HEK293 (cell line): ENCODE measurements around the gene NXT1.

Experiments used
- CTCF ChIA-PET: fragments of 350-600 bp; formaldehyde crosslinking; extraction: SDS; loops from one replicate; lab custom pipeline; 2021; ENCODE audit warnings: antibody characterized with exemption; lab: Yijun Ruan, JAX
- POLR2A ChIA-PET: fragments of 300-600 bp; formaldehyde crosslinking; extraction: SDS; loops from one replicate; lab custom pipeline; 2020; ENCODE audit warnings: antibody characterized with exemption, inconsistent platforms; lab: Yijun Ruan, JAX
- H3K27ac ChIP-seq: fragments of 200-500 bp; sonication (Bioruptor generic); 2 replicates; pipeline ENCODE4 v1.5.1; 2014; ENCODE audit warnings: low read depth, low read length, control low read depth, inconsistent platforms; ENCODE audit errors: extremely low read depth
- H3K36me3 ChIP-seq, 2 experiments: fragments of 200-500 bp in 1 of 2; sonication (Bioruptor generic) in 1 of 2; 1 replicate in 1 of 2; 2 replicates in 1 of 2; pipeline ENCODE4 v1.5.1; 2014 to 2017; ENCODE audit warnings: inconsistent platforms in 2 of 2, low read length in 2 of 2; ENCODE audit not compliant: control insufficient read depth in 2 of 2, insufficient read depth in 1 of 2
- H3K4me1 ChIP-seq: fragments of 200-500 bp; sonication (Bioruptor generic); 2 replicates; pipeline ENCODE4 v1.5.1; 2014; ENCODE audit warnings: mild to moderate bottlenecking, low read length, inconsistent platforms; ENCODE audit not compliant: control insufficient read depth, insufficient read depth
- H3K4me3 ChIP-seq: 2 replicates; pipeline ENCODE4 v1.5.1; 2011; ENCODE audit warnings: low read depth, mild to moderate bottlenecking, control low read depth, low read length, moderate library complexity
- H3K9me3 ChIP-seq: fragments of 200-500 bp; sonication (Bioruptor generic); 2 replicates; pipeline ENCODE4 v1.5.1; 2014; ENCODE audit warnings: low read depth, low read length, inconsistent platforms; ENCODE audit not compliant: control insufficient read depth, insufficient read depth
- CTCF ChIP-seq: fragments of 450-650 bp; formaldehyde crosslinking; IDR thresholded peaks from 2 replicates; pipeline ENCODE4 v1.5.1; 2016; ENCODE audit warnings: missing biosample characterization, missing genetic modification characterization
- EGR2 ChIP-seq: fragments of 450-650 bp; formaldehyde crosslinking; IDR thresholded peaks from 2 replicates; pipeline ENCODE4 v1.5.1; 2016; ENCODE audit warnings: low read depth, missing biosample characterization, missing genetic modification characterization
- GLIS2 ChIP-seq: fragments of 450-650 bp; formaldehyde crosslinking; IDR thresholded peaks from 2 replicates; pipeline ENCODE4 v1.5.1; 2016; ENCODE audit warnings: missing biosample characterization, missing genetic modification characterization
- HOXA7 ChIP-seq: sonication (generic); formaldehyde crosslinking; IDR thresholded peaks from 2 replicates; pipeline ENCODE4 v1.8.1; 2022; ENCODE audit warnings: missing genetic modification reagents, borderline replicate concordance
- KLF1 ChIP-seq: fragments of 450-650 bp; formaldehyde crosslinking; IDR thresholded peaks from 2 replicates; pipeline ENCODE4 v1.5.1; 2016; ENCODE audit warnings: missing biosample characterization, missing genetic modification characterization
- MYNN ChIP-seq: fragments of 450-650 bp; formaldehyde crosslinking; IDR thresholded peaks from 2 replicates; pipeline ENCODE4 v1.5.1; 2016; ENCODE audit warnings: missing biosample characterization, missing genetic modification characterization, borderline replicate concordance
- SP3 ChIP-seq: fragments of 450-650 bp; formaldehyde crosslinking; IDR thresholded peaks from 2 replicates; pipeline ENCODE4 v1.5.1; 2016; ENCODE audit warnings: missing biosample characterization, missing genetic modification characterization
- TRIM28 ChIP-seq: IDR thresholded peaks from 2 replicates; pipeline ENCODE4 v1.6.1; 2011; ENCODE audit warnings: low read length, control low read depth, borderline replicate concordance
- ZBTB1 ChIP-seq: fragments of 450-650 bp; formaldehyde crosslinking; IDR thresholded peaks from 2 replicates; pipeline ENCODE4 v1.5.1; 2016; ENCODE audit warnings: missing biosample characterization, missing genetic modification characterization
- ZBTB21 ChIP-seq: fragments of 450-650 bp; formaldehyde crosslinking; IDR thresholded peaks from 2 replicates; pipeline ENCODE4 v1.5.1; 2017; ENCODE audit warnings: missing biosample characterization, missing genetic modification characterization
- ZFP69B ChIP-seq: fragments of 450-650 bp; formaldehyde crosslinking; IDR thresholded peaks from 2 replicates; pipeline ENCODE4 v1.5.1; 2016; ENCODE audit warnings: missing biosample characterization, missing genetic modification characterization
- ZNF114 ChIP-seq: fragments of 450-650 bp; formaldehyde crosslinking; IDR thresholded peaks from 2 replicates; pipeline ENCODE4 v1.5.0; 2017; ENCODE audit warnings: missing biosample characterization, missing genetic modification characterization
- ZNF133 ChIP-seq: fragments of 450-650 bp; formaldehyde crosslinking; IDR thresholded peaks from 2 replicates; pipeline ENCODE4 v1.5.1; 2016; ENCODE audit warnings: missing biosample characterization, missing genetic modification characterization
- ZNF138 ChIP-seq: fragments of 450-650 bp; formaldehyde crosslinking; IDR thresholded peaks from 2 replicates; pipeline ENCODE4 v1.5.1; 2016; ENCODE audit warnings: missing biosample characterization, missing genetic modification characterization, borderline replicate concordance
- ZNF148 ChIP-seq: fragments of 450-650 bp; formaldehyde crosslinking; IDR thresholded peaks from 2 replicates; pipeline ENCODE4 v1.5.0; 2017; ENCODE audit warnings: missing biosample characterization, missing genetic modification characterization, borderline replicate concordance
- ZNF16 ChIP-seq: fragments of 450-650 bp; formaldehyde crosslinking; IDR thresholded peaks from 2 replicates; pipeline ENCODE4 v1.5.1; 2016; ENCODE audit warnings: low read depth, missing biosample characterization, missing genetic modification characterization
- ZNF174 ChIP-seq: fragments of 450-650 bp; formaldehyde crosslinking; IDR thresholded peaks from 2 replicates; pipeline ENCODE4 v1.5.0; 2017; ENCODE audit warnings: missing biosample characterization, mild to moderate bottlenecking, missing genetic modification characterization
- ZNF223 ChIP-seq: fragments of 450-650 bp; formaldehyde crosslinking; IDR thresholded peaks from 2 replicates; pipeline ENCODE4 v1.5.1; 2016; ENCODE audit warnings: missing biosample characterization, missing genetic modification characterization
- ZNF248 ChIP-seq: fragments of 450-650 bp; formaldehyde crosslinking; IDR thresholded peaks from 2 replicates; pipeline ENCODE4 v1.5.1; 2017; ENCODE audit warnings: missing biosample characterization, missing genetic modification characterization
- ZNF302 ChIP-seq: fragments of 450-650 bp; formaldehyde crosslinking; IDR thresholded peaks from 2 replicates; pipeline ENCODE4 v1.5.1; 2016; ENCODE audit warnings: missing biosample characterization, missing genetic modification characterization, low read depth
- ZNF324 ChIP-seq: fragments of 450-650 bp; formaldehyde crosslinking; IDR thresholded peaks from 2 replicates; pipeline ENCODE4 v1.5.1; 2016; ENCODE audit warnings: missing biosample characterization, missing genetic modification characterization
- ZNF394 ChIP-seq: fragments of 450-650 bp; formaldehyde crosslinking; IDR thresholded peaks from 2 replicates; pipeline ENCODE4 v1.5.1; 2016; ENCODE audit warnings: missing biosample characterization, missing genetic modification characterization, mild to moderate bottlenecking, moderate library complexity, borderline replicate concordance
- ZNF501 ChIP-seq: fragments of 450-650 bp; formaldehyde crosslinking; IDR thresholded peaks from 2 replicates; pipeline ENCODE4 v1.5.1; 2016; ENCODE audit warnings: missing biosample characterization, missing genetic modification characterization
- ZNF514 ChIP-seq: fragments of 450-650 bp; formaldehyde crosslinking; IDR thresholded peaks from 2 replicates; pipeline ENCODE4 v1.5.1; 2016; ENCODE audit warnings: missing biosample characterization, missing genetic modification characterization
- ZNF677 ChIP-seq: fragments of 450-650 bp; IDR thresholded peaks from 2 replicates; pipeline ENCODE4 v1.5.0; 2018; ENCODE audit warnings: missing biosample characterization, mild to moderate bottlenecking, missing genetic modification characterization, moderate library complexity
- ZNF785 ChIP-seq: fragments of 450-650 bp; formaldehyde crosslinking; IDR thresholded peaks from 2 replicates; pipeline ENCODE4 v1.5.1; 2016; ENCODE audit warnings: missing biosample characterization, missing genetic modification characterization
- ZSCAN30 ChIP-seq: fragments of 450-650 bp; IDR thresholded peaks from 2 replicates; pipeline ENCODE4 v1.5.1; 2018; ENCODE audit warnings: missing biosample characterization, mild to moderate bottlenecking, missing genetic modification characterization, moderate library complexity
- TF ChIP-seq, protein P1 (sequence below): fragments of 450-650 bp; formaldehyde crosslinking; IDR thresholded peaks from 2 replicates; pipeline ENCODE4 v1.5.1; 2016; ENCODE audit warnings: missing biosample characterization, missing genetic modification characterization

Gene NXT1

DNA sequence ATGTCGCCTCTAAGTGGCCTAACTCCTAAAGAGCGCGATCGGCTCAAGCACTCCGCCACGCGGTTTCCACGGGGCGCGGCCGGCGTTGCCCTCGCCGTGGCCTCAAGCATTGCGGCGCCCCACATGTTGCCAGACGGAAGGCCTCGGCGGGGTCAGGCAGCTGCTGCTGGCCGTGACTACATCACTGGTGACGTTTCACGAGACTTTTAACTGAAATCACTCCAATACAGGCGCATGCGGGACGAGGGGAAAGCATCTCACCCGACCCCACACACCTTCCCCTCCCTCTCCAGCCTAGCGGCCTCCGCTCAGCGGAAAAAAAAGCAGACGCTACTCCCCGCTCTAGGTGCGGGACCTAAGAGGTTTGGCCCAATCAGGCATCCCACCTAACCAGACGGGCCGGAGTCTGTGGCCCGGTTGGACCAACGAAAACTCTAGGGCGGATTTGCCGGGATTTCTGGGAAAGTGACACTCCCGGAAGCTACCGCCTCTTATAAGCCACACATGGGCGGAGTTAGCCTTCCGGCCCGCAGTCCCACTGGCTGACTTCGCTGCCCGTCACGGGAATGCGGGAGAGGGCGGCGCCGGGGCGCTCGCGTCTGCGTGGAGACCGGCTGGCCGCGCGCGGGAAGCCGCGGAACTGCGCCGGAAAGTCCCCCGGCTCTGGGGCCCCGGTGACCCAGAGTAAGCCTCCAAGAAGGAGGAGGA lies at the start of gene NXT1:
TSS of gene NXT1 (plus strand) at position 596 of the 708 bp plus-strand sequence. CDS start 3,251 bp downstream, outside the sequence.
- peaks cover 0 to 26% of the 10 kb centered on the region in 2 experiments; a peak in 2 of 3 replicates for H3K36me3 ChIP-seq
- H3K27ac ChIP-seq = peak within 1 kb of the TSS; percentile 85
- H3K4me1 ChIP-seq = 0 out of 2 replicates have a peak, but pooled peaks cover 2% of the 10 kb centered on the region
- ChIA-PET POLR2A (interaction anchor here (0.6 to 2.6 kb wide), 16 partner anchors 8 to 1721 kb away, joined by 3 to 30 read pairs (median 4); partner anchors contain the start of genes GZF1 and NAPB), CTCF (interaction anchor here (0.5 to 1.3 kb wide), 18 partner anchors 7 to 664 kb away, joined by 3 to 11 read pairs (median 4); no protein-coding TSS in a partner anchor)
- peak within 1 kb of the TSS; percentile 77 for H3K4me3 ChIP-seq
- H3K9me3 ChIP-seq = no peaks in the 10 kb centered on the region
- TF ChIP-seq ZNF16 (tag by site-specific recombination) (no peak), ZNF514 (tag by site-specific recombination) (no peak), EGR2 (tag by site-specific recombination) (peak; percentile 4; the same call in 1 of the 2 replicates), ZNF501 (0 out of 2 replicates have a peak, but pooled peaks have one; percentile 35), ZBTB21 (tag by site-specific recombination) (peak; percentile 54), HOXA7 (CRISPR knock-in tag) (no peak), ZNF148 (tag by site-specific recombination) (no peak), ZNF324 (tag by site-specific recombination) (peak; percentile 45; the same call in 1 of the 2 replicates), ZNF785 (tag by site-specific recombination) (no peak), KLF1 (tag by site-specific recombination) (peak; percentile 12; the same call in 1 of the 2 replicates), GLIS2 (tag by site-specific recombination) (peak; percentile 25), TRIM28 (no peak), ZNF248 (tag by site-specific recombination) (no peak), ZNF114 (tag by site-specific recombination) (no peak), ZNF138 (tag by site-specific recombination) (no peak), ZSCAN30 (tag by site-specific recombination) (peak; percentile 41; the same call in 1 of the 2 replicates), CTCF (tag by site-specific recombination) (peak; percentile 70), ZBTB1 (tag by site-specific recombination) (0 out of 2 replicates have a peak, but pooled peaks have one; percentile 27), MYNN (peak; percentile 97), ZNF133 (tag by site-specific recombination) (no peak), ZNF302 (tag by site-specific recombination) (no peak), SP3 (tag by site-specific recombination) (peak; percentile 95), ZNF394 (tag by site-specific recombination) (peak; percentile 93), ZNF174 (tag by site-specific recombination) (no peak), ZFP69B (tag by site-specific recombination) (peak; percentile 29; the same call in 1 of the 2 replicates), ZNF677 (tag by site-specific recombination) (no peak), ZNF223 (tag by site-specific recombination) (no peak)
- TF ChIP-seq, protein P1, sequence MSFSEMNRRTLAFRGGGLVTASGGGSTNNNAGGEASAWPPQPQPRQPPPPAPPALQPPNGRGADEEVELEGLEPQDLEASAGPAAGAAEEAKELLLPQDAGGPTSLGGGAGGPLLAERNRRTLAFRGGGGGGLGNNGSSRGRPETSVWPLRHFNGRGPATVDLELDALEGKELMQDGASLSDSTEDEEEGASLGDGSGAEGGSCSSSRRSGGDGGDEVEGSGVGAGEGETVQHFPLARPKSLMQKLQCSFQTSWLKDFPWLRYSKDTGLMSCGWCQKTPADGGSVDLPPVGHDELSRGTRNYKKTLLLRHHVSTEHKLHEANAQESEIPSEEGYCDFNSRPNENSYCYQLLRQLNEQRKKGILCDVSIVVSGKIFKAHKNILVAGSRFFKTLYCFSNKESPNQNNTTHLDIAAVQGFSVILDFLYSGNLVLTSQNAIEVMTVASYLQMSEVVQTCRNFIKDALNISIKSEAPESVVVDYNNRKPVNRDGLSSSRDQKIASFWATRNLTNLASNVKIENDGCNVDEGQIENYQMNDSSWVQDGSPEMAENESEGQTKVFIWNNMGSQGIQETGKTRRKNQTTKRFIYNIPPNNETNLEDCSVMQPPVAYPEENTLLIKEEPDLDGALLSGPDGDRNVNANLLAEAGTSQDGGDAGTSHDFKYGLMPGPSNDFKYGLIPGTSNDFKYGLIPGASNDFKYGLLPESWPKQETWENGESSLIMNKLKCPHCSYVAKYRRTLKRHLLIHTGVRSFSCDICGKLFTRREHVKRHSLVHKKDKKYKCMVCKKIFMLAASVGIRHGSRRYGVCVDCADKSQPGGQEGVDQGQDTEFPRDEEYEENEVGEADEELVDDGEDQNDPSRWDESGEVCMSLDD (tag by site-specific recombination) = peak; percentile 81
